HepG2 (cell line): ENCODE measurements around the gene HOXC9.
"Not testable (repeated sequence)": the region's sequence is repeated elsewhere in the genome, so short reads cannot be mapped to it uniquely, and the experiment has no call there.

Experiments used
- FOSL2 ChIP-seq: sonication (generic); formaldehyde crosslinking; IDR thresholded peaks from 2 replicates; pipeline ENCODE4 v1.4.0; 2020; ENCODE audit warnings: missing genetic modification reagents
- POLR2AphosphoS2 ChIP-seq: IDR thresholded peaks from 2 replicates; pipeline ENCODE4 v1.6.1; 2011; ENCODE audit warnings: low read depth, low read length, improper control_type of control experiment
- ZNF552 ChIP-seq: sonication (generic); formaldehyde crosslinking; IDR thresholded peaks from 2 replicates; pipeline ENCODE4 v1.9.0; 2022; ENCODE audit warnings: missing genetic modification reagents, mild to moderate bottlenecking, borderline replicate concordance
- TF ChIP-seq, protein P1 (sequence below): sonication (generic); formaldehyde crosslinking; IDR thresholded peaks from 2 replicates; pipeline ENCODE4 v1.4.0; 2020; ENCODE audit warnings: missing genetic modification reagents

GRCh38 chr12:54042033-54042432 is 42.1 kb downstream of the HOXC9 start:
- TF ChIP-seq FOSL2 (CRISPR knock-in tag); ZNF552 (CRISPR knock-in tag); POLR2AphosphoS2: not testable (repeated sequence)
- TF ChIP-seq, protein P1, sequence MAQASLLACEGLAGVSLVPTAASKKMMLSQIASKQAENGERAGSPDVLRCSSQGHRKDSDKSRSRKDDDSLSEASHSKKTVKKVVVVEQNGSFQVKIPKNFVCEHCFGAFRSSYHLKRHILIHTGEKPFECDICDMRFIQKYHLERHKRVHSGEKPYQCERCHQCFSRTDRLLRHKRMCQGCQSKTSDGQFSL (CRISPR knock-in tag): not testable (repeated sequence)
